NCI-H2227 (cell line): ENCODE results near the gene PRKG1.
A peak's percentile ranks its signal among the peaks of the same experiment; 100 is the strongest.
"Not testable (repeated sequence)": the region's sequence is repeated elsewhere in the genome, so short reads cannot be mapped to it uniquely, and the experiment has no call there.

Experiments
- DNase-seq: peaks from one replicate; lab custom pipeline; 2025; ENCODE audit not compliant: unreplicated experiment; lab: John Stamatoyannopoulos, UW

Gene PRKG1

GRCh38 chr10:51117053-51117660 lies 42.9 kb downstream of the PRKG1 start:
- DNase-seq = no peak

- DNase-seq = no peak
Observed at GRCh38 chr10:51117794-51118193, 43.5 kb downstream of the PRKG1 start.

- no peak for DNase-seq
Observed at GRCh38 chr10:51119441-51119840, 45.2 kb downstream of the PRKG1 start.

GRCh38 chr10:51121861-51122260 lies 47.6 kb downstream of the PRKG1 start:
- no peak for DNase-seq

GRCh38 chr10:51124852-51125251 lies 50.6 kb downstream of the PRKG1 start:
- DNase-seq = peak; percentile 54

GRCh38 chr10:51125518-51125917 lies 51.2 kb downstream of the PRKG1 start:
- DNase-seq = no peak

GRCh38 chr10:51129946-51130544 lies 55.8 kb downstream of the PRKG1 start:
- no peak for DNase-seq

GRCh38 chr10:51137756-51138529 lies 63.7 kb downstream of the PRKG1 start:
- DNase-seq = no peak

GRCh38 chr10:51139176-51139575 lies 64.9 kb downstream of the PRKG1 start:
- no peak for DNase-seq

- peak; percentile 27 for DNase-seq
Observed at GRCh38 chr10:51141010-51141409, 66.7 kb downstream of the PRKG1 start.

- DNase-seq = no peak
Observed at GRCh38 chr10:51144161-51144781, 70.0 kb downstream of the PRKG1 start.

GRCh38 chr10:51145375-51145774 lies 71.1 kb downstream of the PRKG1 start:
- DNase-seq = no peak

GRCh38 chr10:51147644-51148399 lies 73.5 kb downstream of the PRKG1 start:
- no peak for DNase-seq

- DNase-seq = no peak
Observed at GRCh38 chr10:51156926-51157325, 82.6 kb downstream of the PRKG1 start.

GRCh38 chr10:51158832-51159231 lies 84.5 kb downstream of the PRKG1 start:
- DNase-seq = no peak

GRCh38 chr10:51159841-51160240 lies 85.6 kb downstream of the PRKG1 start:
- DNase-seq = no peak

- DNase-seq = peak; percentile 0
Observed at GRCh38 chr10:51162002-51162401, 87.7 kb downstream of the PRKG1 start.

- not testable (repeated sequence) for DNase-seq
Observed at GRCh38 chr10:51163380-51164049, 89.2 kb downstream of the PRKG1 start.

- DNase-seq = no peak
Observed at GRCh38 chr10:51168086-51168815, 94.0 kb downstream of the PRKG1 start.

- no peak for DNase-seq
Observed at GRCh38 chr10:51169111-51169510, 94.8 kb downstream of the PRKG1 start.
